Gastroesophageal sphincter (tissue), 3 donors: Measurements from ENCODE around the gene FARS2.

Experiments used
- CTCF ChIP-seq, 4 experiments: fragments of 200-600 bp in 2 of 4; fragments of 450-650 bp in 2 of 4; sonication (generic) in 1 of 4; IDR thresholded peaks; one replicate each; pipeline ENCODE4 v1.5.1; 2017 to 2019; ENCODE audit warnings: antibody characterized with exemption in 4 of 4, mild to moderate bottlenecking in 2 of 4, moderate library complexity in 2 of 4
- POLR2A ChIP-seq, 2 donors: fragments of 450-650 bp; IDR thresholded peaks; one replicate each; pipeline ENCODE4 v1.6.1; 2017; ENCODE audit warnings: antibody characterized with exemption in 2 of 2, mild to moderate bottlenecking in 2 of 2, moderate library complexity in 1 of 2
- POLR2AphosphoS5 ChIP-seq: sonication (generic); formaldehyde crosslinking; IDR thresholded peaks from one replicate; pipeline ENCODE4 v1.6.1; 2017; ENCODE audit warnings: antibody characterized with exemption

GRCh38 chr6:5590187-5590586 lies 328.9 kb downstream of the FARS2 start:
- TF ChIP-seq CTCF (IDR thresholded peaks at IDR 0.05), result no peak
- no peak for TF ChIP-seq POLR2A (IDR thresholded peaks at IDR 0.05)
- TF ChIP-seq POLR2AphosphoS5, result no peak
